K562 (cell line): ENCODE data around the gene SLC20A1. TPM values are rescaled to one million over a fixed set of nuclear protein-coding genes. Genes with fewer than 3 reads are reported as not detected.

Experiments
- BCLAF1 ChIP-seq, 2 experiments: fragments of 450-650 bp in 1 of 2; IDR thresholded peaks; 2 replicates each; pipeline ENCODE4 v1.6.1; 2011 to 2017; ENCODE audit warnings: low read depth in 2 of 2, antibody characterized with exemption in 1 of 2, borderline replicate concordance in 1 of 2, low read length in 1 of 2, mild to moderate bottlenecking in 1 of 2, mixed read lengths in 1 of 2; ENCODE audit not compliant: control insufficient read depth in 1 of 2
- CBX3 ChIP-seq, 2 experiments: IDR thresholded peaks; 1 replicate in 1 of 2; 2 replicates in 1 of 2; pipeline ENCODE4 v1.6.1; 2012; ENCODE audit warnings: inconsistent platforms in 2 of 2, low read length in 2 of 2, borderline replicate concordance in 1 of 2, control low read depth in 1 of 2
- MIER1 ChIP-seq: fragments of 450-650 bp; IDR thresholded peaks from 2 replicates; pipeline ENCODE4 v1.6.1; 2016; ENCODE audit warnings: antibody characterized with exemption, mild to moderate bottlenecking, low read depth
- NCOA4 ChIP-seq: fragments of 450-650 bp; IDR thresholded peaks from 2 replicates; pipeline ENCODE4 v1.6.1; 2018; ENCODE audit warnings: mild to moderate bottlenecking; ENCODE audit not compliant: partially characterized antibody
- NR2F6 ChIP-seq: fragments of 450-650 bp; formaldehyde crosslinking; IDR thresholded peaks from 2 replicates; pipeline ENCODE4 v1.4.0; 2020; ENCODE audit warnings: mild to moderate bottlenecking
- NR3C1 ChIP-seq: sonication (generic); formaldehyde crosslinking; IDR thresholded peaks from 2 replicates; pipeline ENCODE4 v1.8.1; 2022; ENCODE audit warnings: missing genetic modification reagents
- POLR2AphosphoS2 ChIP-seq: IDR thresholded peaks from 2 replicates; pipeline ENCODE4 v1.6.1; 2012; ENCODE audit warnings: low read length, improper control_type of control experiment
- PREB ChIP-seq: sonication (generic); formaldehyde crosslinking; IDR thresholded peaks from 2 replicates; pipeline ENCODE4 v1.8.1; 2023; ENCODE audit warnings: mild to moderate bottlenecking, missing genetic modification reagents
- TBL1XR1 ChIP-seq, 2 experiments: IDR thresholded peaks; 2 replicates each; pipeline ENCODE4 v1.6.1; 2012; ENCODE audit warnings: improper control_type of control experiment in 2 of 2, low read length in 2 of 2, mild to moderate bottlenecking in 1 of 2
- ZC3H8 ChIP-seq: fragments of 450-650 bp; IDR thresholded peaks from 2 replicates; pipeline ENCODE4 v1.6.1; 2017
- ZFP36 ChIP-seq: fragments of 150-350 bp; IDR thresholded peaks from 2 replicates; pipeline ENCODE4 v1.6.1; 2018; ENCODE audit warnings: low read length, low read depth; ENCODE audit not compliant: partially characterized antibody
- ZNF282 ChIP-seq: sonication (generic); formaldehyde crosslinking; IDR thresholded peaks from 2 replicates; pipeline ENCODE4 v1.8.1; 2023; ENCODE audit warnings: missing genetic modification reagents
- ZNF766 ChIP-seq: fragments of 200-800 bp; sonication (Bioruptor generic); conservative IDR thresholded peaks from 2 replicates; pipeline ENCODE4 v1.6.1; 2016; ENCODE audit warnings: missing genetic modification characterization, missing compliant biosample characterization
- polyA plus RNA-seq, 8 experiments: library from polyadenylated mRNA; depleted of rRNA in 4 of 8; stranded (reverse) in 5 of 8; unstranded in 3 of 8; fragments of >200 nt; fragmentation: Nextera tagmentation in 2 of 8; fragmentation: Illumina TruSeq in 1 of 8; extraction: Ambion mirVana in 2 of 8; extraction: Trizol in 1 of 8; gene quantifications; 2 replicates each; pipeline versions ENCODE4 v1.2.1 to v1.2.3, GENCODE V29; 2011 to 2014; ENCODE audit warnings: inconsistent platforms in 1 of 8, missing spikeins in 1 of 8
- total RNA-seq, 7 experiments: library from RNA; depleted of rRNA in 6 of 7; stranded (reverse); fragments of >200 nt in 6 of 7; fragmentation: Illumina TruSeq in 2 of 7; extraction: Trizol in 2 of 7; gene quantifications; 2 replicates each; pipeline versions ENCODE4 v1.2.1 to v1.2.3, GENCODE V29; 2011 to 2021; ENCODE audit warnings: low replicate concordance in 1 of 7
- TF ChIP-seq, protein P1 (sequence below): fragments of 150-350 bp; conservative IDR thresholded peaks from 2 replicates; pipeline ENCODE4 v1.6.1; 2014; ENCODE audit warnings: low read length
- TF ChIP-seq, protein P2 (sequence below): fragments of 450-650 bp; IDR thresholded peaks from 2 replicates; pipeline ENCODE4 v1.6.1; 2017; ENCODE audit warnings: antibody characterized with exemption
- TF ChIP-seq, protein P3 (sequence below): fragments of 200-800 bp; sonication (Bioruptor generic); IDR thresholded peaks from 2 replicates; pipeline ENCODE4 v1.6.1; 2017; ENCODE audit warnings: missing genetic modification characterization, missing compliant biosample characterization

SLC20A1 gene
- total and polyA plus RNA-seq, 9 of the 15 experiments (the other 6 are each of a cell fraction or from before 2014, with no cell fraction given) = 53.8 to 150 (median 74.7) TPM

DNA sequence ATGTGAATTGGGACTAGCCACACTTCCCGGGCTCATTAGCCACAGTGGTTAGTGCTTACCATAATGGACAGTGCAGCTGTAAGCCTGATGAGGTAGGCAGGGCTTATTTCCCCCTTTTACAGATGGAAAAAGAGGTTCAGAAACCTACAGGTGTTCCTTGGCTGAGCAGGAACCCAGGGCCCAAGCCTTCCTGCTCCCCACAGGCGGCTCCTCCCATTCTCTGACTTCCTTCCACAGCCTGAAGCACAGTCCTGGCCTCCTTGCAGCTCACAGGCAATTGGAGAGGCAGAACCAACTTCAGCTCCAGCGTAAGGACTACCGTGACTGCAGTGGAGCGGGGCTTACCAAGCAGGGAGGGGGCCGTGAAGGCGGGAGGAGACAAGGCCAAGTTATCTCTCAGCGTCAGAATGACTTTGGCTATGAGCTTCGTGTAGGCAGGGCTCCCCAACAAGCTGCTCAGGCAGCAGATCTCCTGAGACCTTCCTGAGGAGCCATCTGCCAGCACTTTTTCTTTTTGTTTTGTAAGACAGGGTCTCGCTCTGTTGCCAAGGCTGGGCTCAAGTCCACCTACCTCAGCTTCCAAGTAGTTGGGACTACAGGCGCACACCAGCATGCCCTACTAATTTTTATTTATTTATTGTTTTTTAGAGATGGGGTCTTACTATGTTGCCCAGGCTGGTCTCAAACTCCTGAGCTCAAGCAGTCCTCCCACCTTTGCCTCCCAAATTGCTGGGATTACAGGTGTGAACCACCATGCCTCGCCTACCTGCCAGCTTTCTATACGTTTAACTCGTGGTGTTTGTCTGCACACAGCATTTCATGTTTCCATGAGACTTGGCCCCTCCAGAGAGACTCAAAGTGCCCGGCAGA, 40.8 kb downstream of the SLC20A1 start (continued):
- TF ChIP-seq, protein P1, sequence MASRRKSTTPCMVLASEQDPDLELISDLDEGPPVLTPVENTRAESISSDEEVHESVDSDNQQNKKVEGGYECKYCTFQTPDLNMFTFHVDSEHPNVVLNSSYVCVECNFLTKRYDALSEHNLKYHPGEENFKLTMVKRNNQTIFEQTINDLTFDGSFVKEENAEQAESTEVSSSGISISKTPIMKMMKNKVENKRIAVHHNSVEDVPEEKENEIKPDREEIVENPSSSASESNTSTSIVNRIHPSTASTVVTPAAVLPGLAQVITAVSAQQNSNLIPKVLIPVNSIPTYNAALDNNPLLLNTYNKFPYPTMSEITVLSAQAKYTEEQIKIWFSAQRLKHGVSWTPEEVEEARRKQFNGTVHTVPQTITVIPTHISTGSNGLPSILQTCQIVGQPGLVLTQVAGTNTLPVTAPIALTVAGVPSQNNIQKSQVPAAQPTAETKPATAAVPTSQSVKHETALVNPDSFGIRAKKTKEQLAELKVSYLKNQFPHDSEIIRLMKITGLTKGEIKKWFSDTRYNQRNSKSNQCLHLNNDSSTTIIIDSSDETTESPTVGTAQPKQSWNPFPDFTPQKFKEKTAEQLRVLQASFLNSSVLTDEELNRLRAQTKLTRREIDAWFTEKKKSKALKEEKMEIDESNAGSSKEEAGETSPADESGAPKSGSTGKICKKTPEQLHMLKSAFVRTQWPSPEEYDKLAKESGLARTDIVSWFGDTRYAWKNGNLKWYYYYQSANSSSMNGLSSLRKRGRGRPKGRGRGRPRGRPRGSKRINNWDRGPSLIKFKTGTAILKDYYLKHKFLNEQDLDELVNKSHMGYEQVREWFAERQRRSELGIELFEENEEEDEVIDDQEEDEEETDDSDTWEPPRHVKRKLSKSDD = no peak
- TF ChIP-seq TBL1XR1 (IDR thresholded peaks at IDR 0.05; ENCODE audit: low read length in 2 of 2) (no peak), NCOA4 (no peak), NR2F6 (no peak), PREB (no peak), CBX3 (IDR thresholded peaks at IDR 0.05; ENCODE audit: borderline replicate concordance in 1 of 2, low read length in 2 of 2) (no peak; a peak in 1 of 3 replicates), POLR2AphosphoS2 (no peak), ZNF766 (CRISPR knock-in tag) (no peak), MIER1 (no peak), ZNF282 (CRISPR knock-in tag) (no peak), BCLAF1 (IDR thresholded peaks at IDR 0.05; ENCODE audit: borderline replicate concordance in 1 of 2, control insufficient read depth in 1 of 2, low read depth in 2 of 2, low read length in 1 of 2) (no peak), ZC3H8 (no peak), ZFP36 (no peak), NR3C1 (CRISPR knock-in tag) (no peak)
- TF ChIP-seq, protein P2, sequence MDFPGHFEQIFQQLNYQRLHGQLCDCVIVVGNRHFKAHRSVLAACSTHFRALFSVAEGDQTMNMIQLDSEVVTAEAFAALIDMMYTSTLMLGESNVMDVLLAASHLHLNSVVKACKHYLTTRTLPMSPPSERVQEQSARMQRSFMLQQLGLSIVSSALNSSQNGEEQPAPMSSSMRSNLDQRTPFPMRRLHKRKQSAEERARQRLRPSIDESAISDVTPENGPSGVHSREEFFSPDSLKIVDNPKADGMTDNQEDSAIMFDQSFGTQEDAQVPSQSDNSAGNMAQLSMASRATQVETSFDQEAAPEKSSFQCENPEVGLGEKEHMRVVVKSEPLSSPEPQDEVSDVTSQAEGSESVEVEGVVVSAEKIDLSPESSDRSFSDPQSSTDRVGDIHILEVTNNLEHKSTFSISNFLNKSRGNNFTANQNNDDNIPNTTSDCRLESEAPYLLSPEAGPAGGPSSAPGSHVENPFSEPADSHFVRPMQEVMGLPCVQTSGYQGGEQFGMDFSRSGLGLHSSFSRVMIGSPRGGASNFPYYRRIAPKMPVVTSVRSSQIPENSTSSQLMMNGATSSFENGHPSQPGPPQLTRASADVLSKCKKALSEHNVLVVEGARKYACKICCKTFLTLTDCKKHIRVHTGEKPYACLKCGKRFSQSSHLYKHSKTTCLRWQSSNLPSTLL = no peak
- TF ChIP-seq, protein P3, sequence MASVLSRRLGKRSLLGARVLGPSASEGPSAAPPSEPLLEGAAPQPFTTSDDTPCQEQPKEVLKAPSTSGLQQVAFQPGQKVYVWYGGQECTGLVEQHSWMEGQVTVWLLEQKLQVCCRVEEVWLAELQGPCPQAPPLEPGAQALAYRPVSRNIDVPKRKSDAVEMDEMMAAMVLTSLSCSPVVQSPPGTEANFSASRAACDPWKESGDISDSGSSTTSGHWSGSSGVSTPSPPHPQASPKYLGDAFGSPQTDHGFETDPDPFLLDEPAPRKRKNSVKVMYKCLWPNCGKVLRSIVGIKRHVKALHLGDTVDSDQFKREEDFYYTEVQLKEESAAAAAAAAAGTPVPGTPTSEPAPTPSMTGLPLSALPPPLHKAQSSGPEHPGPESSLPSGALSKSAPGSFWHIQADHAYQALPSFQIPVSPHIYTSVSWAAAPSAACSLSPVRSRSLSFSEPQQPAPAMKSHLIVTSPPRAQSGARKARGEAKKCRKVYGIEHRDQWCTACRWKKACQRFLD (CRISPR knock-in tag) = 0 out of 2 replicates have a peak, but pooled peaks have one; percentile 41
